GM19239 (cell line): ENCODE results near the gene TTYH3.

Experiments
- DNase-seq: peaks from one replicate; pipeline ENCODE4 v3.0.0; 2011; ENCODE audit warnings: low spot score; ENCODE audit not compliant: insufficient read length
- FAIRE-seq: peaks from 2 replicates; lab custom pipeline; 2011; peaks lifted over from hg19 to GRCh38; lab: Jason Lieb, UNC

TTYH3 gene

DNA sequence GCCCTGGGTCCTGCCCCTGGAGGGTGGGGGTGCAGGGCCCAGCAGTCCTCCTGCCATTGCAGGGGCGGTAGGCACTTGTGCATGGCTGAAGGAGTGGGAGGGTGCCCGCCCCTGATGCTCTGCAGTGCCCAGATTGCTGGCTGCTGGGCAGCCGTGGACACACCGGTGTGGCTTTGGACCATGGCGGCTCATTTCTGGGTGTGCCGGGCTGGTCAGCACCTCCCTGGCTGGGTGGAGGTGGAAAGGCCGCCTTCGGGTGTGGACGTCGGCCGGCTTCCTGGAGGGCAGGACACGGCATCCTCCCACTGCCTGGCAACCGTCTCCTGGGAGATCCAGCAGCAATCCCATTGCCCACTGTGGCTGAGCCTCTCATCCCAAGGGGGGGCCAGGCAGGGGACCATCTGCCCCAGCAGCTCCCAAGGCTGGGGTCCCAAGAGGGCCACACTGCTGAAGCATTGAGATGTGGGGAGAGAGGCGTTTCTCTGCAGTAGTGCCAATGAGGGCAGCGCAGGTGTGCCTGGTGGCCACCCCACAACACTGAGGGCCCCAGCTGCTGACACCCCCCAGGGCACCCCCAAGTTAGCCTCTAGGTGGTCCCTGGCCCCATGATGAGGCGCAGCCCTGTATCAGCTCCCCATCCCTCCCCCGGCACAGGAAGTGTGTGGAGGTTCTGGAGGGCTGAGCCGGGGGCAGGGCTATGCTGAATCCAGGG, 12.9 kb downstream of the TTYH3 start:
- no peak for DNase-seq
- no peak for FAIRE-seq

DNA sequence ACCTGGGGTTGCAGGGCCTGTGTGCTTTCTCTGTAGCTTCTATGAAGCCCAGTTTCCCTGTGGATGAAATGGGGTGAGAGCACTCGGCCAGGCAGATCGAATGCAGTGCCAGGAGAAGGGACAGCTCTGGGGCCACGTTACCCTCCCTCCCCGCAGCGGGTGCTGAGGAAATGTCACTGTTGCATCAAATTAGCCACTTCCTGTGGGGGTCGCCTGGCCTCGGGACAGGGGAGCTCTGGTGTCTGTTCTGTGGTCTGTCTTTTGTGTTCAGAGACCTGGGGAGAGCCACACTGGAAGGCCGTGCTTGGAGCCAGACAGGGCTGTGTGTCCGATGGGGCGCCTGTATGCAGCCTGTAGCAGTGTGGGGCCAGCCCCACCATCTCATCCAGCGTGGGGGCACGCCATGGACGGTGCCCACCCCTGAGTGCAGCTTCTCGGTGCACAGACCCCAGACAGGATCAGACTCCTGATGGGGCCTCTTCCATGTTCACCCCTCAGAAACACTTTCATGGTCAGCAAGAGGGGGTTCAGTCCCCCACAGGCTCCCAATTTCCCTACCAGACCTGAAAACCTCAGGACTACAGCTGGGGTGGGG, 13.6 kb downstream of the TTYH3 start:
- peak; percentile 93 for FAIRE-seq
- peak; percentile 82 for DNase-seq

DNA sequence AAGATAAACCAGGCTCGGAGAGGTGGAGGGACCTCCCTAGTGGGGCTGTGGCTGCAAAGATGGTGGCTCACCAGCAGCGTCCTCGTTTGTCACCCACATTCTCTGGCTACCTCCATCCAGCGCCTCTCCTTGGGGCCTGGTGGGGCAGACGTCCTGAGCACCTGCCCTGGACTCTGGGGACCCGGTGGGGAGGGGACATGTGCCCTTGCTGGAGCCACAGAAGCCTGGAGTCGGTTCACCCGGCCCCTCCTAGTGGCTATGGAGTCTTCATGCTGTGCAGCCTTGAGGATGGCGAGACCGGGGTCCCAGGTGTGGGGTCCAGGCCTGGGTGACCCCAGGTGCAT, 14.5 kb downstream of the TTYH3 start:
- DNase-seq, result no peak
- FAIRE-seq, result no peak

DNA sequence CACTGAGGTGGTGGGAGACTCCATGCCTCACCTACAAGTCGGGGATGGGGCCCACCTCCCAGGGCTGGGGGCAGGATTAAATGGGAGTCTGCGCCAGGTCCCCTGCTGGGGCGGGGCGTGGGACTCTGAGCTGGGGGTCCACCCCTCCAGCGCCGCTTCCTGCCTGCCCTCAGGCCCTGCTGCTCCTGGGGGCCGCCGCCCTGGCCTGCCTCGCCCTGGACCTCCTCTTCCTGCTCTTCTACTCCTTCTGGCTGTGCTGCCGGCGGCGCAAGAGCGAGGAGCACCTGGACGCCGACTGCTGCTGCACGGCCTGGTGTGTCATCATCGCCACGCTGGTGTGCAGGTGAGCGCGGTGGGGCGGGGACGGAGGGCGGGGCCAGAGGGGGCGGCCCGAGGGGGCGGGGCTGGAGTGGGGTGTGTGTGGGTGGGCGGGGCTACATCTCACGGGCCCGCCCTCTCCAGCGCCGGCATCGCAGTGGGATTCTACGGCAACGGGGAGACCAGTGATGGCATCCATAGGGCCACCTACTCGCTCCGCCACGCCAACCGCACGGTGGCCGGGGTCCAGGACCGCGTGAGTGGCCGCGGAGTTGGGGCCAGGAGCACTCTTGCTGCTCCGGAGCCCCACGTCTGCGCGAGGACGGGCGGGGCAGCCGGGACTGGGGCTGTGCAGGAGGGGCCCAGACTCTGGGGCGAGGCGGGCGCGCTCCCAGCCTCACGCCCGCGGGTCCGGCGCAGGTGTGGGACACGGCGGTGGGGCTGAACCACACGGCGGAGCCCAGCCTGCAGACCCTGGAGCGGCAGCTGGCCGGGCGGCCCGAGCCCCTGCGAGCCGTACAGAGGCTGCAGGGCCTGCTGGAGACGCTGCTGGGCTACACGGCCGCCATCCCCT, 15.1 kb downstream of the TTYH3 start:
- DNase-seq, result no peak
- no peak for FAIRE-seq

DNA sequence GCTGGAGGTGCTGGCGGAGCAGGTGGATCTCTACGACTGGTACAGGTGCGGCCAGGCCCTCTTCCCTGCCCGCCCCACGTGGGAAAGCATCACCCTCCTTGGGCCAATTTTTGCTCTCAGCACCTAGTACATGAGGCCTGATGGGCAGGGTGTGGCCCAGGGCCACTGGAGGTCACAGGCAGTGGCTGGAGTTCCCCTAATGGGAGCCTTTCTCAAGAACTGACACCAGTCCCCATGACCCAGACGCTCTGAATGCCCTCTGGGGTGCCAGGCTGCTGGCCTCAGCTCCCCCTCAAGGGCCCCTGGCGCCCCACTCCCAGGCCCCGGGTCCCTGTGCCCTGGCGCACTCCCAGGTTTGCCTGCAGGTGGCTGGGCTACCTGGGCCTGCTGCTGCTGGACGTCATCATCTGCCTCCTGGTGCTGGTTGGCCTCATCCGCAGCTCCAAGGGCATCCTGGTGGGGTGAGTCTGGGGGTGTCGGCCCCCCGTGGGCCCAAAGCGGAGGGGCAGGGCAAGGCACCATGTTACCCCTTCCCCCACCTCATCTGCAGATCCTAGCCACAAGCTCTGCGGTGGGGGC, 15.9 kb downstream of the TTYH3 start:
- FAIRE-seq, result no peak
- DNase-seq, result no peak

DNA sequence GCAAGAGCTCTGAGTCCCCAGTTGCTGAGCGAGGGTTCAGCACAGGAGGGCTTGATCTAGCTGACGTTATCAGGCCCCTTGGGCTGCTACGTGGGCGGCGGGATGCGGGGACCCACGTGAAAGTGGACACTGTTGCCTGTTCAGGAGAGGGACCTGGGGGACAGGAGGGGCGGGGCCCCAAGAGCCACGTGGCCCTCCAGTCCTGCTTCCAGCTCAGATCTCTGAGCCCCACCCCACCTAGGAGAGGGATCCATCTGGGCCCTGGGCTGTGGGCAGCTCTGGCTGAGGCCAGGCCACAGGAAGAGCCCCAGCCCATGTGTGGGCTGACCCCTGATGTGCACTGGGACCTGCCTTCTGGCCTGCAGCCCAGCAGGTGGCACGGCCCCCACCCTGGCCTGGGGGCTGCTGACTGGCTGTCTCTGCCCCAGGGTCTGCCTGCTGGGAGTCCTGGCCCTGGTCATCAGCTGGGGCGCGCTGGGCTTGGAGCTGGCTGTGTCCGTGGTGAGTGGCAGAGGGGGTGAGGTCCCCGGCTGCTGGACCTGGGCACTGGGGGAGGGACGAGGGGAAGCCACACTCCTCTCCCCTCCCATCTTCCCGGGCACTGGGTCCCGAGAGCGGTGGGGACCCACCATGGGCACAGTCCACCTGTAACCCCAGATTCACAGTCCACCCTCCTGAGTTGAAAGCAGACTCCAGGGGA, 17.5 kb downstream of the TTYH3 start:
- FAIRE-seq (no peak), DNase-seq (no peak)

DNA sequence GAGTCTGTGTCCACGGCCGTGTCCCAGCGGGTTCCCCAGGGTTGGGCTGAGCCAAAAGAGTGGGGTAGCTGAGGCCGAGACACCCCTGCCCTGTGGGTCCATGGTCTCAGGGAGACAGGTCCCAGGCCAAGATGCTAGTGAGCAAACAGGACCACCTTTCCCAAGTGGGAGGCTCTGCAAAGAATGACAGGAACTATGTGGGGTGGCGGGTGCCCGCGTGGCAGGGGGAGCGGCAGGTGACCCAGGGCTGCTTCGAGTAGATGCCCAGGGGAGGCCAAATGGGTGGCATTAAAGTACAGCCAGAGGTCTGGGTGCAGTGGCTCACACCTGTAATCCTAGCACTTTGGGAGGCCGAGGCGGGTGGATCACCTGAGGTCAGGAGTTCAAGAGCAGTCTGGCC, 18.2 kb downstream of the TTYH3 start:
- FAIRE-seq, result no peak

DNA sequence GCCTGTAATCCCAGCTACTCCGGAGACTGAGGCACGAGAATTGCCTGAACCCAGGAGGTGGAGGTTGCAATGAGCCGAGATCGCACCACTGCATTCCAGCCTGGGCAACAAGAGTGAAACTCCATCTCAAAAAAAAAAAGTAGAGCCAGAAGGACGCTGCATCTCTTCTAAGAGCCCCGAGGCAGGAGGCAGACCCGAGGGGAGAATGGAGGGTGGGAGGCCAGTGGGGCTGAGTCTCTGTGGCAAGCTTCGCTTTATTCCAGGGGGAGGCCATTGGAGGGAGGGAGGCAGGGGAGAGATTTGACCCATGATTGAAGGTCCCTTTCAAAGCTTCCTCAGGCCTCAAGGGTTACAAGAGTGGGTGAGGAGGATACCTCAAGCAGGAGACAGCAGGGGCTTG, 18.7 kb downstream of the TTYH3 start:
- DNase-seq, result no peak
- no peak for FAIRE-seq

More for the DNA sequence above, 18.2 kb downstream of the TTYH3 start:
- no peak for DNase-seq

DNA sequence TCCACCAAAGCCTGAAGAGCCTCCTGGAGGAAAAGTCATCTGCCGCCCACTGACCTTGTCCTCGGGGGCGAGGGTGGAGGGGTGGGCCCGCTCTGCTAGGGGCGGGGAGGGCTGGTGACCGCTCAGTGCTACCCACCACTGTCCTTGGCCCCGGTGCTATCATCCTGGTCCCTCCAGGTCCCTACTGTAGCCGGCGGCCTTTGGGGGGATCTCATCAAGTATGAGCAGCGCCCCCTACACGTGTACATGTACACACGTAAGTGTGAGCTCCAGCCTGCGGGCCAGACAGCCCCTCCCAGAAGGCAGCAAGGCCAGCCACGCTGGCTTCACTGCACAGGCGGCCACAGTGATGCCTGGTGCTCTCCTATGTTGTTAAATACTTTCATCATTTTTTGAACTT, 19.6 kb downstream of the TTYH3 start:
- no peak for FAIRE-seq

DNA sequence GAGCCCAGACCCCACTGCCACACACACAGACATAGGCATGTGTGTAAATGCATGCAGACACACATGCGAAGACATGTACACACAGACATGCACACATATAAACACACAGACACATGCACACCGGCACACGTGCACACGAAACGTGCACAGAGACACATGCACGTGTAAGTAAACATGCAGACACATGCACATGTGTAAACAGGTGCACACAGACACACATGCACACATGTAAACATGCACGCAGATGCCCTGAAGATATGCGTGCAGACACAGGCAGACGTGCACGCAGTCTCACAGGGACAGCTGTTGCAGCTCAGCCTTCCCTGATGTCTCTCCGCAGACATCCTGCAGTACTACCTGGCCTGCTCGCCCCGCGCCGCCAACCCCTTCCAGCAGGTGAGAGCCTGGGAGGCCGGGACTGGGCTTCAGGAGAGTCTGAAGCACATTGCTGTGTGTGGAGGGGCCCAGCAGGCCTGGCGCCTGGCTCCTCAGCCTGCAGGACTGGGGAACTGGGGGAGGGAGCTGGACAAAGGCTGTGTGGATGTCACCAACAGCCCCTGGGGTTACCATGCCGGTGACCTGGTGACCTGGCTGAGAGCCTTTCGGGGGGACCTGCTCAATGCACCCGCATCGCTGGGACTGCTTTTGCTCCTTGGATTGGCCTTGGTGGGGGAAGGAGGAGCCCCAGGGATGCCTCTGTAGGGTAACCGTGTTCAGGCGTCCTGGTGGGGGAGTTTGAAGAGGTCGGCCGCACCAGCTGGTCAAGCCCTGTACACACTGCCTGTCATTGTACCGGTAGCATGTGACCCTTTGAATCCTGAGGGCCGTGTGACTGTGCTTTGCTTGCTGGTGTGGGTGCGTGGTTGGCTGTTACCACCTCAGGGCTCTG, 20.3 kb downstream of the TTYH3 start:
- FAIRE-seq, result no peak
- no peak for DNase-seq

More for the DNA sequence above, 19.6 kb downstream of the TTYH3 start:
- no peak for DNase-seq

DNA sequence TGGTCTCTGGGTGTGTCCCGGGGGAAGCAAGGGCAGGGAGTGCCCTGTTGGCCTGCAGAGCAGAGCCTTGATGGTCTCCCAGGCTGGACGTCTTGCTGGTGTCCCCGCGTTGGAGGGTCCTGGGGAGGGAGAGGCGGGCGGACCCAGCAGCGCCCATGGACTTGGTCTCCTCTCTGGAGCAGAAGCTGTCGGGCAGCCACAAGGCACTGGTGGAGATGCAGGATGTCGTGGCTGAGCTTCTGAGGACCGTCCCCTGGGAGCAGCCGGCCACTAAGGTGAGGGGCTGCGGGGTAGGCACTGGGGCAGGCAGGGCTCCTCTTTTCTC, 20.9 kb downstream of the TTYH3 start:
- FAIRE-seq, result no peak
- DNase-seq, result no peak

DNA sequence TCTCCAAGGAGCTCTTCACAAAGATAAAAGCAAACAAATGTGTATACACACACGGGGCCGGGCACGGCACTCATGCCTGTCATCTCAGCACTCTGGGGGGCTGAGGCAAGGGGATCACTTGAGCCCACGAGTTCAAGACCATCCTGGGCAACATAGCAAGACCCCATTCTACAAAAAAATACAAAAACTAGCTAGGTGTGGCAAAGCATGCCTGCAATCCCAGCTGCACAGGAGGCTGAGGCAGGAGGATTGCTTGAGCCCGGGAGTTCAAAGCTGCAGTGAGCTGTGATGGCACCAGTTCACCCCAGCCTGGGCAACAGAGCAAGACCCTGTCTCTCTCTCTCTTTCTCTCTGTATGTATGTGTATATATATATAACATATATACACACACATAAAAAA, 22.3 kb downstream of the TTYH3 start:
- FAIRE-seq (no peak), DNase-seq (no peak)

DNA sequence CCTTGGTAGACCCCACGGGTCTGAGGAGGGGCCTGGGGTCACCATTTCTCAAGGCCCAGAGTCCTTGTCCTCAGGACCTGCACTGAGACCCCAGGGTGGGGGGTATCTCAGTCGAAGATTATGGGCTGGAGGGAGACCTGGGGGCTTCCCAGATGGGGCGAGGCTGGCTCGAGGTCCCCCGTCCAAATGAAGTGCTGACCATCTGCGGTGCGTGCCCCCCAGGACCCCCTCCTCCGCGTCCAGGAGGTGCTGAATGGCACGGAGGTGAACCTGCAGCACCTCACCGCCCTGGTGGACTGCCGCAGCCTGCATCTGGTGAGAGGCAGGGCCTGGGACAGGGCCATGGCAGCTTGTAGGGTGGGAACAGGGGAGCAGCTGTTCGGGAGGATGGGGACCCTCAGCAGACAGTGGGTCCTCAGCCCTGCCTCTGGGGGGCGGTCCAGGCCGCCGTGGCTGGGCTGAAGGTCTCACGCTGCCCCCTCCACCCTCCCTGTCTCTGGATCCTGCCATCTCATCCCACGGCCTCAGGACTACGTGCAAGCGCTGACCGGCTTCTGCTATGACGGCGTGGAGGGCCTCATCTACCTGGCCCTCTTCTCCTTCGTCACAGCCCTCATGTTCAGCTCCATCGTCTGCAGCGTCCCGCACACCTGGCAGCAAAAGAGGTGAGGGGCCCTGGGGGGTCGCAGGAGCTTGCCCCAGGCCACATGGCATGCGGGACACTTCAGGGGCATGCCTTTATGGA, 24.3 kb downstream of the TTYH3 start:
- DNase-seq (no peak), FAIRE-seq (no peak)

DNA sequence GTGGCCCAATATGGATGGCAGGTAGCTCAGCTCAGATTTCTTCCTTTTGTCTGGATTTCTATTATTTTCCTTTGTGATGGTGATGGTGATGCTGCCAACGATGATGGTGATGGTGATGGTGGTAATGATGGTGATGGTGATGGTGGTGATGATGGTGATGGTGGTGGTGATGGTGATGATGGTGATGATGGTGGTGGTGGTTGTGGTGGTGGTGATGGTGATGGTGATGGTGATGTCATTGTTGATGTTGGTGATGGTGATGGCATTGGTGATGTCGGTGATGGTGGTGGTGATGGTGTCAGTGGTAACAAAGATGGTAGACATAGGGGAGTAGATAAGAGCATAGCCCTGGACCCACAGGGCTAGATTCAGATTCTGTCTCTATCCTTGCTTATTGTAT, 25.4 kb downstream of the TTYH3 start:
- DNase-seq (no peak), FAIRE-seq (no peak)

DNA sequence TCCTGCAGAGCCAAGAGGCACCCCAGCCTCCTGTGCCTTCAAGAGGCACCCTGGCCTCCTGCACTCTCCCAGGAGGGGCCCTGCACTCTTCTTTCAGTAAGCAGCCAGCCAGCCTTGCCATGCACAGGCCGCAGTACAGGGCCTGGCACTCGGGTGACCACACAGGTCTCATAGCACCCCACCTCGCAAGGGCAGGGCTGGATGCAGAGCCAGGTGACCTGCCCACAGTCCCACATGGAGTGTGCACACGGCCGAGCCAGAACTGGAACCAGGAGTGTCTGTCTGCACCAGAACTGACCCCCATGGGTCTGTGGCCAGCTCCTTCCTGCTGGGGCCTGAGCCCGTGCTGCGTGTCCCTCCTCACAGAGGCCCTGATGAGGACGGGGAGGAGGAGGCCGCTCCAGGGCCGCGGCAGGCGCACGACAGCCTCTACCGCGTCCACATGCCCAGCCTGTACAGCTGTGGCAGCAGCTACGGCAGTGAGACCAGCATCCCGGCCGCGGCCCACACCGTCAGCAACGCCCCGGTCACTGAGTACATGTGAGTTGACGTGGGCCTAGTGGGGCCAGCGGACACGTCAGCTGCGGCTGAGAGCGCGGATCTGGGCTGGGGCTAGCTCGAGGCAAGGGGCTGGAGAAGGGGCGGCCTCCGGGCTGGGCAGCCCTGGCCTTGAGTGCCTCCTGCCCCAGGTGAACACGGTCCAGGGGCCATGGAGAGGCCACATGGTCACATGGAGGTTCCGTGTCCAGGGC, 26.3 kb downstream of the TTYH3 start:
- no peak for DNase-seq
- FAIRE-seq, result no peak

DNA sequence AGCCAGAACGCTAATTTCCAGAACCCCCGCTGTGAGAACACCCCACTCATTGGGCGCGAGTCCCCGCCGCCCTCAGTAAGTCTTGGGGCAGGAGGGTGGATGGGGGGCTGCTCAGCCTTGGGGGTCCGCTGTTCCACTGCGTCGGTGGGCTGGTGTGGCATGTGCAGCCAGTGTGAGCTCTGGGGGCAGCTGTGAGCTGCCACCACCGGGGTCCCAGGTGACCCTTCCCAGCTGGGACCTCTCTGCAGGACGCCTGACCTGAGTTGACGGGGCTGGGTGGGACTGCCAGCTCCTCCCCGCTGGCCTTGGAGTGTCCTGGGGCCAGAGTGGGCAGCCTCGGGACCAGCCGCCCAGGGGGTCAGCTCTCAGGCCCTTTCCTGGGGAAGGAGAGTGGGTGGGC, 27.2 kb downstream of the TTYH3 start:
- no peak for FAIRE-seq

DNA sequence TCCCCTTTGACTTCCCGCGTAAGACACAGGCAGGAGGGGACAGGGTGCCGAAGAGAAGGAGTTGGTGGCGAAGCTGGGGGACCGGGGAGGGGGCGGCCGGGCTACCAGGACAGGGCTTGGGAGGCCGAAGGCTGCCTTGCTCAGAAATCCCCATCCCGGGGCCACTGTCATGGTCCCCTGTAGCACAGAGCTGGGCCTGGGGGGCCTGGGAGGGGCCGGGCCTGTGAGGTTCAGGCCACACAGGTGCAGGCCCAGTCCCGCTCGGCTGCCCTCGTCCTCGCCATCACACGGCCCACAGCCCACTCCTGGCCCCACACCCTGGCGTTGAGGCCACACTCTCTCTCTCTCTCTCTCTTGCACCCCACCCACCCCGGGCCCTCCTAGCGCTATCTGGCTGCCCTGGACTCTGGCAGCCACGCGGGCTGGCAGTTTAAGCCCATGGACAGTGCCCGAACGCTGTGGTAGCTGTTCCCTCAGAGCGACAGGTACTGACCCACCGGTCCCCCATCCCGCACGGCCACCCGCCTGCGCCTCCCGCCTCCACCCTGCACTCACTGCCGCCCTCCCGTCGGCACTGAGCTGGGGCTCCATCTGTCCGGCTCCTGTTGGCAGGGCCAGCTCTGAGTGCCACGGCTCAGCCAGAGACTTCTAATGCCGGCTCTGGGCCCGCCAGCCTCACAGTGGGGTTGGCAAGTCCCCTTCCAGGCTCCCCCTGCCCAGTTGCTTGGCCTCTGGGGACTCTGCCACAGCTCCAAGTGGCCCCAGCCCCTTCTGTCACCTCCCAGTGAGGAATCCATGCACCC, 28.0 kb downstream of the TTYH3 start:
- FAIRE-seq (no peak), DNase-seq (no peak)

More for the DNA sequence above, 27.2 kb downstream of the TTYH3 start:
- no peak for DNase-seq
